HepG2 (cell line): ENCODE data around the gene NME4. TPM values are rescaled to one million over a fixed set of nuclear protein-coding genes. Genes with fewer than 3 reads are reported as not detected.

ENCODE experiments used
- BCL6 ChIP-seq: IDR thresholded peaks from 2 replicates; pipeline ENCODE4 v1.6.1; 2016; ENCODE audit warnings: missing genetic modification reagents, missing compliant biosample characterization
- CHD2 ChIP-seq: IDR thresholded peaks from 2 replicates; pipeline ENCODE4 v1.6.1; 2011; ENCODE audit warnings: low read depth, low read length, improper control_type of control experiment
- E2F2 ChIP-seq: sonication (generic); formaldehyde crosslinking; IDR thresholded peaks from 2 replicates; pipeline ENCODE4 v1.4.0; 2020; ENCODE audit warnings: missing genetic modification reagents, borderline replicate concordance
- EEA1 ChIP-seq: sonication (generic); formaldehyde crosslinking; IDR thresholded peaks from 2 replicates; pipeline ENCODE4 v1.5.1; 2020; ENCODE audit warnings: mild to moderate bottlenecking, missing genetic modification reagents, borderline replicate concordance
- FOXC1 ChIP-seq: sonication (generic); formaldehyde crosslinking; IDR thresholded peaks from 2 replicates; pipeline ENCODE4 v1.8.0; 2022; ENCODE audit warnings: mild to moderate bottlenecking, missing genetic modification reagents, borderline replicate concordance
- GATAD1 ChIP-seq: IDR thresholded peaks from 2 replicates; pipeline ENCODE4 v1.6.1; 2016; ENCODE audit warnings: missing genetic modification reagents, missing compliant biosample characterization
- GFI1 ChIP-seq: sonication (generic); formaldehyde crosslinking; IDR thresholded peaks from 2 replicates; pipeline ENCODE4 v1.5.0; 2020; ENCODE audit warnings: missing genetic modification reagents, mild to moderate bottlenecking, borderline replicate concordance
- HNRNPH1 ChIP-seq: fragments of 200-400 bp; formaldehyde crosslinking; optimal IDR thresholded peaks from 2 replicates; pipeline ENCODE3; 2017; ENCODE audit warnings: mild to moderate bottlenecking, low read depth, low read length
- MEF2D ChIP-seq: sonication (generic); formaldehyde crosslinking; IDR thresholded peaks from 2 replicates; pipeline ENCODE4 v1.5.1; 2020; ENCODE audit warnings: mild to moderate bottlenecking, missing genetic modification reagents
- MTERF4 ChIP-seq: sonication (generic); formaldehyde crosslinking; IDR thresholded peaks from 2 replicates; pipeline ENCODE4 v1.8.0; 2023; ENCODE audit warnings: mild to moderate bottlenecking, missing genetic modification reagents
- PCBP2 ChIP-seq: fragments of 200-400 bp; formaldehyde crosslinking; optimal IDR thresholded peaks from 2 replicates; pipeline ENCODE3; 2018; ENCODE audit warnings: low read length, low read depth; ENCODE audit not compliant: poor library complexity, severe bottlenecking
- RORA ChIP-seq: sonication (generic); formaldehyde crosslinking; IDR thresholded peaks from 2 replicates; pipeline ENCODE4 v1.5.0; 2020; ENCODE audit warnings: mild to moderate bottlenecking, missing genetic modification reagents, moderate library complexity
- SIN3B ChIP-seq: fragments of 150-350 bp; IDR thresholded peaks from 2 replicates; pipeline ENCODE4 v1.6.1; 2014; ENCODE audit warnings: low read length
- SRSF9 ChIP-seq: fragments of 200-400 bp; formaldehyde crosslinking; IDR thresholded peaks from 2 replicates; pipeline ENCODE4 v1.6.1; 2018; ENCODE audit warnings: borderline replicate concordance, mild to moderate bottlenecking, low read depth, low read length; ENCODE audit not compliant: insufficient read depth, poor library complexity, severe bottlenecking
- ZFP36 ChIP-seq: fragments of 150-350 bp; IDR thresholded peaks from 2 replicates; pipeline ENCODE4 v1.6.1; 2018; ENCODE audit warnings: borderline replicate concordance, low read length, low read depth; ENCODE audit not compliant: partially characterized antibody
- ZFP41 ChIP-seq: sonication (generic); formaldehyde crosslinking; IDR thresholded peaks from 2 replicates; pipeline ENCODE4 v1.4.0; 2020; ENCODE audit warnings: mild to moderate bottlenecking, missing genetic modification reagents, borderline replicate concordance
- ZNF124 ChIP-seq: sonication (generic); formaldehyde crosslinking; IDR thresholded peaks from 2 replicates; pipeline ENCODE4 v1.4.0; 2020; ENCODE audit warnings: missing genetic modification reagents
- ZNF430 ChIP-seq: sonication (generic); formaldehyde crosslinking; IDR thresholded peaks from 2 replicates; pipeline ENCODE4 v1.9.0; 2021; ENCODE audit warnings: mild to moderate bottlenecking, missing genetic modification reagents
- ZNF558 ChIP-seq: sonication (generic); formaldehyde crosslinking; IDR thresholded peaks from 2 replicates; pipeline ENCODE4 v1.9.0; 2022; ENCODE audit warnings: mild to moderate bottlenecking, missing genetic modification reagents, borderline replicate concordance
- ZNF569 ChIP-seq: sonication (generic); formaldehyde crosslinking; IDR thresholded peaks from 2 replicates; pipeline ENCODE4 v1.5.0; 2020; ENCODE audit warnings: mild to moderate bottlenecking, missing genetic modification reagents, moderate library complexity, borderline replicate concordance
- ZNF589 ChIP-seq: sonication (generic); formaldehyde crosslinking; conservative IDR thresholded peaks from 2 replicates; pipeline ENCODE4 v1.8.0; 2022; ENCODE audit warnings: mild to moderate bottlenecking, moderate library complexity, missing genetic modification reagents
- ZNF670 ChIP-seq: sonication (generic); formaldehyde crosslinking; IDR thresholded peaks from 2 replicates; pipeline ENCODE4 v1.8.0; 2022; ENCODE audit warnings: mild to moderate bottlenecking, missing genetic modification reagents, borderline replicate concordance
- ZNF782 ChIP-seq: sonication (generic); formaldehyde crosslinking; IDR thresholded peaks from 2 replicates; pipeline ENCODE4 v1.4.0; 2020; ENCODE audit warnings: missing genetic modification reagents, mild to moderate bottlenecking, borderline replicate concordance
- ZNF841 ChIP-seq: sonication (generic); formaldehyde crosslinking; IDR thresholded peaks from 2 replicates; pipeline ENCODE4 v1.8.1; 2023; ENCODE audit warnings: missing genetic modification reagents, borderline replicate concordance
- polyA plus RNA-seq, 8 experiments: library from polyadenylated mRNA; depleted of rRNA in 3 of 8; stranded (reverse) in 7 of 8; unstranded in 1 of 8; fragments of >200 nt; fragmentation: Illumina TruSeq in 4 of 8; extraction: Trizol in 4 of 8; gene quantifications; 2 replicates each; pipeline versions ENCODE4 v1.2.1 to v1.2.3, GENCODE V29; 2011 to 2016; ENCODE audit warnings: low read depth in 4 of 8, missing spikeins in 1 of 8, mixed read lengths in 1 of 8; ENCODE audit not compliant: insufficient read depth in 1 of 8
- total RNA-seq, 5 experiments: library from RNA; depleted of rRNA; stranded (reverse); fragments of >200 nt; fragmentation: Illumina TruSeq; extraction: Trizol; gene quantifications; 2 replicates each; pipeline ENCODE4 v1.2.3, GENCODE V29; 2016; ENCODE audit warnings: low read depth in 1 of 5
- TF ChIP-seq, protein P1 (sequence below): sonication (generic); formaldehyde crosslinking; conservative IDR thresholded peaks from 2 replicates; pipeline ENCODE4 v1.4.0; 2020; ENCODE audit warnings: mild to moderate bottlenecking, missing genetic modification reagents, moderate library complexity

NME4 gene
- total and polyA plus RNA-seq, 2 of the 13 experiments (the other 11 are each of a cell fraction or from before 2014, with no cell fraction given): 121 to 263 TPM

DNA sequence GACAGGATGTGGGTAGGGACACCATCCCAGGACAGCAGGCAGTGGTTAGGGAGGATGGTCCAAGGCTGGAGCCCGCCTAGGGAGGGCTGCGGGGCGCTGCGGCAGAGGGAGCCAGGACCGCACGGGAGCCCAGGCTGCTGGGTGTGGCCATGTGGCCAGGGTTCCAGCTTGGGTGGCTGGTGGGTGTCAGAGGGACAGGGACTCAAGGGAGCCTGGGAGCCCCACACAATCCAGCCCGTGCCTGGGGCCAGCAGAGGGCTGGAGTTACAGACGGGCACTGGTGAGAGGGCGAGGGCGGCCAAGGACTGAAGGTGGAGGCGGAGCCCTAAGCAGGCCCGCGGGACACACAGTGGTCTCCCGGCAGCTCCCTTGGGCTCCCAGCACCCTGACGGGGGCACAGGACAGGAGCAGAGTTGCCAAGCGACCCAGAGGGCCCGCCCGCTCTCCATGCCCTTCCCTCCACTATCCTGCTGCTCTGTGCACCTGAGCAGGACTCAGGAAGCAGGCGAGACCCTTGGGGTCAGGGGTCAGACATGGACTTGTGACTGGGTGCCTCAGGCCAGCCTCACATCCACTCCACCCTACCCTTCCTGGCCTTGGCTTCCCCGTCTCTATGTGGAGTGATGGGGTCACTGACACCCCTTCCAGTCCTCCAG is 33.8 kb upstream of the NME4 start (continued):
- TF ChIP-seq HNRNPH1 (no peak), SIN3B (no peak), E2F2 (CRISPR knock-in tag) (no peak), GFI1 (CRISPR knock-in tag) (no peak), ZFP41 (CRISPR knock-in tag) (no peak), ZNF569 (CRISPR knock-in tag) (no peak), GATAD1 (CRISPR knock-in tag) (no peak), SRSF9 (no peak), MTERF4 (CRISPR knock-in tag) (no peak), BCL6 (no peak), ZNF841 (CRISPR knock-in tag) (no peak), CHD2 (no peak), FOXC1 (CRISPR knock-in tag) (no peak; the same call in none of the 2 replicates), PCBP2 (no peak), ZNF589 (no peak), MEF2D (no peak), ZFP36 (no peak), ZNF430 (CRISPR knock-in tag) (no peak), ZNF558 (CRISPR knock-in tag) (no peak), ZNF124 (CRISPR knock-in tag) (no peak), ZNF782 (CRISPR knock-in tag) (no peak), EEA1 (CRISPR knock-in tag) (no peak; the same call in 1 of the 2 replicates), RORA (CRISPR knock-in tag) (no peak), ZNF670 (no peak)
- TF ChIP-seq, protein P1, sequence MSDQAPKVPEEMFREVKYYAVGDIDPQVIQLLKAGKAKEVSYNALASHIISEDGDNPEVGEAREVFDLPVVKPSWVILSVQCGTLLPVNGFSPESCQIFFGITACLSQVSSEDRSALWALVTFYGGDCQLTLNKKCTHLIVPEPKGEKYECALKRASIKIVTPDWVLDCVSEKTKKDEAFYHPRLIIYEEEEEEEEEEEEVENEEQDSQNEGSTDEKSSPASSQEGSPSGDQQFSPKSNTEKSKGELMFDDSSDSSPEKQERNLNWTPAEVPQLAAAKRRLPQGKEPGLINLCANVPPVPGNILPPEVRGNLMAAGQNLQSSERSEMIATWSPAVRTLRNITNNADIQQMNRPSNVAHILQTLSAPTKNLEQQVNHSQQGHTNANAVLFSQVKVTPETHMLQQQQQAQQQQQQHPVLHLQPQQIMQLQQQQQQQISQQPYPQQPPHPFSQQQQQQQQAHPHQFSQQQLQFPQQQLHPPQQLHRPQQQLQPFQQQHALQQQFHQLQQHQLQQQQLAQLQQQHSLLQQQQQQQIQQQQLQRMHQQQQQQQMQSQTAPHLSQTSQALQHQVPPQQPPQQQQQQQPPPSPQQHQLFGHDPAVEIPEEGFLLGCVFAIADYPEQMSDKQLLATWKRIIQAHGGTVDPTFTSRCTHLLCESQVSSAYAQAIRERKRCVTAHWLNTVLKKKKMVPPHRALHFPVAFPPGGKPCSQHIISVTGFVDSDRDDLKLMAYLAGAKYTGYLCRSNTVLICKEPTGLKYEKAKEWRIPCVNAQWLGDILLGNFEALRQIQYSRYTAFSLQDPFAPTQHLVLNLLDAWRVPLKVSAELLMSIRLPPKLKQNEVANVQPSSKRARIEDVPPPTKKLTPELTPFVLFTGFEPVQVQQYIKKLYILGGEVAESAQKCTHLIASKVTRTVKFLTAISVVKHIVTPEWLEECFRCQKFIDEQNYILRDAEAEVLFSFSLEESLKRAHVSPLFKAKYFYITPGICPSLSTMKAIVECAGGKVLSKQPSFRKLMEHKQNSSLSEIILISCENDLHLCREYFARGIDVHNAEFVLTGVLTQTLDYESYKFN: 0 out of 2 replicates have a peak, but pooled peaks have one; percentile 12
